Measurements from ENCODE around the gene ZNF511.

Gene ZNF511

GRCh38 chr10:133324198-133324792, 15.6 kb downstream of the ZNF511 start (continued):
- no peak for TF ChIP-seq ZNF530 (tag by site-specific recombination; IDR thresholded peaks at IDR 0.05; ENCODE audit: low read depth)
- no peak for TF ChIP-seq ZNF510 (tag by site-specific recombination; IDR thresholded peaks at IDR 0.05; ENCODE audit: insufficient replicate concordance)
- no peak for TF ChIP-seq ZNF514 (tag by site-specific recombination; IDR thresholded peaks at IDR 0.05)
- TF ChIP-seq ZNF610 (tag by site-specific recombination; IDR thresholded peaks at IDR 0.05; ENCODE audit: borderline replicate concordance): no peak
- no peak for TF ChIP-seq YY1 (tag by site-specific recombination; IDR thresholded peaks at IDR 0.05)
- TF ChIP-seq PRDM10 (tag by site-specific recombination; IDR thresholded peaks at IDR 0.05): no peak
- no peak for TF ChIP-seq SALL2 (tag by site-specific recombination; IDR thresholded peaks at IDR 0.05; ENCODE audit: borderline replicate concordance)
- TF ChIP-seq ZNF513 (tag by site-specific recombination; IDR thresholded peaks at IDR 0.05): no peak
- TF ChIP-seq PRDM1 (tag by site-specific recombination; IDR thresholded peaks at IDR 0.05): no peak
- TF ChIP-seq SP2 (tag by site-specific recombination; IDR thresholded peaks at IDR 0.05): peak; percentile 32
- no peak for TF ChIP-seq ZSCAN4 (tag by site-specific recombination; IDR thresholded peaks at IDR 0.05)
- no peak for TF ChIP-seq ZNF391 (tag by site-specific recombination; IDR thresholded peaks at IDR 0.05; ENCODE audit: borderline replicate concordance, low read depth)
- TF ChIP-seq HOXD13 (CRISPR knock-in tag; IDR thresholded peaks at IDR 0.05; ENCODE audit: borderline replicate concordance): no peak
- TF ChIP-seq ZNF658 (tag by site-specific recombination; IDR thresholded peaks at IDR 0.05): no peak
- no peak for TF ChIP-seq ZNF549 (tag by site-specific recombination; IDR thresholded peaks at IDR 0.05)
- TF ChIP-seq KLF16 (tag by site-specific recombination; IDR thresholded peaks at IDR 0.05): no peak
- TF ChIP-seq ZNF248 (tag by site-specific recombination; IDR thresholded peaks at IDR 0.05): no peak
- no peak for TF ChIP-seq KLF7 (tag by site-specific recombination; IDR thresholded peaks at IDR 0.05; ENCODE audit: borderline replicate concordance)
- no peak for TF ChIP-seq ZNF660 (tag by site-specific recombination; IDR thresholded peaks at IDR 0.05)

GRCh38 chr10:133324857-133325260, 16.1 kb downstream of the ZNF511 start:
- H3K27ac ChIP-seq (ENCODE audit: extremely low read depth, low read depth, low read length): no peak overlapping the region
- no peak overlapping the region for H3K4me3 ChIP-seq (ENCODE audit: low read depth, low read length)
- TF ChIP-seq KLF17 (tag by site-specific recombination; IDR thresholded peaks at IDR 0.05): no peak
- TF ChIP-seq KLF1 (tag by site-specific recombination; IDR thresholded peaks at IDR 0.05): peak; percentile 14; the same call in 1 of the 2 replicates
- ChIA-PET CTCF (no interaction called here), POLR2A (interaction anchor here (0.8 to 1.9 kb wide), 2 partner anchors 10 to 31 kb away, joined by 4 to 15 read pairs; no protein-coding TSS in a partner anchor)
- no peaks in the 10 kb centered on the region for H3K36me3 ChIP-seq (ENCODE audit: control insufficient read depth in 2 of 2, insufficient read depth in 1 of 2, low read length in 2 of 2)
- peaks cover 9% of the 10 kb centered on the region for H3K4me1 ChIP-seq (ENCODE audit: control insufficient read depth, insufficient read depth, low read length)
- H3K9me3 ChIP-seq (ENCODE audit: control insufficient read depth, insufficient read depth, low read depth, low read length): no peaks in the 10 kb centered on the region

Measured in HEK293 (cell line).